Measurements from ENCODE around the gene CHAT.

The CHAT gene

GRCh38 chr10:49629431-49629881 is 15.6 kb downstream of the CHAT start:
- TF ChIP-seq REST (IDR thresholded peaks at IDR 0.05; ENCODE audit: insufficient read depth in 1 of 2, low read depth in 2 of 2, low read length in 2 of 2) (no peak), FOXP2 (optimal IDR thresholded peaks at IDR 0.05; ENCODE audit: borderline replicate concordance, extremely low read depth, extremely low read length, insufficient read depth) (no peak), SIN3A (IDR thresholded peaks at IDR 0.05; ENCODE audit: borderline replicate concordance, insufficient read depth, low read length) (no peak), POLR2AphosphoS5 (IDR thresholded peaks at IDR 0.05; ENCODE audit: low read depth, low read length) (no peak), TAF1 (IDR thresholded peaks at IDR 0.05; ENCODE audit: borderline replicate concordance, insufficient read depth, low read length) (no peak)

- TF ChIP-seq SIN3A (IDR thresholded peaks at IDR 0.05; ENCODE audit: borderline replicate concordance, insufficient read depth, low read length) (no peak), TAF1 (IDR thresholded peaks at IDR 0.05; ENCODE audit: borderline replicate concordance, insufficient read depth, low read length) (no peak), POLR2AphosphoS5 (IDR thresholded peaks at IDR 0.05; ENCODE audit: low read depth, low read length) (no peak), REST (IDR thresholded peaks at IDR 0.05; ENCODE audit: insufficient read depth in 1 of 2, low read depth in 2 of 2, low read length in 2 of 2) (no peak), FOXP2 (optimal IDR thresholded peaks at IDR 0.05; ENCODE audit: borderline replicate concordance, extremely low read depth, extremely low read length, insufficient read depth) (no peak)
Measured at GRCh38 chr10:49631975-49632374, 18.1 kb downstream of the CHAT start.

GRCh38 chr10:49632406-49633317 is 18.8 kb downstream of the CHAT start:
- TF ChIP-seq FOXP2 (optimal IDR thresholded peaks at IDR 0.05; ENCODE audit: borderline replicate concordance, extremely low read depth, extremely low read length, insufficient read depth): no peak
- no peak for TF ChIP-seq SIN3A (IDR thresholded peaks at IDR 0.05; ENCODE audit: borderline replicate concordance, insufficient read depth, low read length)
- TF ChIP-seq TAF1 (IDR thresholded peaks at IDR 0.05; ENCODE audit: borderline replicate concordance, insufficient read depth, low read length): no peak
- TF ChIP-seq REST (IDR thresholded peaks at IDR 0.05; ENCODE audit: insufficient read depth in 1 of 2, low read depth in 2 of 2, low read length in 2 of 2): no peak
- TF ChIP-seq POLR2AphosphoS5 (IDR thresholded peaks at IDR 0.05; ENCODE audit: low read depth, low read length): no peak

- TF ChIP-seq SIN3A (IDR thresholded peaks at IDR 0.05; ENCODE audit: borderline replicate concordance, insufficient read depth, low read length) (no peak), FOXP2 (optimal IDR thresholded peaks at IDR 0.05; ENCODE audit: borderline replicate concordance, extremely low read depth, extremely low read length, insufficient read depth) (no peak), REST (IDR thresholded peaks at IDR 0.05; ENCODE audit: insufficient read depth in 1 of 2, low read depth in 2 of 2, low read length in 2 of 2) (no peak), TAF1 (IDR thresholded peaks at IDR 0.05; ENCODE audit: borderline replicate concordance, insufficient read depth, low read length) (no peak), POLR2AphosphoS5 (IDR thresholded peaks at IDR 0.05; ENCODE audit: low read depth, low read length) (no peak)
Measured at GRCh38 chr10:49633327-49634068, 19.7 kb downstream of the CHAT start.

Data from PFSK-1 (cell line).